HG03097 (cell line): ENCODE data around the gene JARID2.

ENCODE experiments used
- ATAC-seq: cut with Tn5 transposase; IDR thresholded peaks from one replicate; pipeline ENCODE4 v1.9.1; 2021; ENCODE audit not compliant: unreplicated experiment, low FRiP score

The JARID2 gene

DNA sequence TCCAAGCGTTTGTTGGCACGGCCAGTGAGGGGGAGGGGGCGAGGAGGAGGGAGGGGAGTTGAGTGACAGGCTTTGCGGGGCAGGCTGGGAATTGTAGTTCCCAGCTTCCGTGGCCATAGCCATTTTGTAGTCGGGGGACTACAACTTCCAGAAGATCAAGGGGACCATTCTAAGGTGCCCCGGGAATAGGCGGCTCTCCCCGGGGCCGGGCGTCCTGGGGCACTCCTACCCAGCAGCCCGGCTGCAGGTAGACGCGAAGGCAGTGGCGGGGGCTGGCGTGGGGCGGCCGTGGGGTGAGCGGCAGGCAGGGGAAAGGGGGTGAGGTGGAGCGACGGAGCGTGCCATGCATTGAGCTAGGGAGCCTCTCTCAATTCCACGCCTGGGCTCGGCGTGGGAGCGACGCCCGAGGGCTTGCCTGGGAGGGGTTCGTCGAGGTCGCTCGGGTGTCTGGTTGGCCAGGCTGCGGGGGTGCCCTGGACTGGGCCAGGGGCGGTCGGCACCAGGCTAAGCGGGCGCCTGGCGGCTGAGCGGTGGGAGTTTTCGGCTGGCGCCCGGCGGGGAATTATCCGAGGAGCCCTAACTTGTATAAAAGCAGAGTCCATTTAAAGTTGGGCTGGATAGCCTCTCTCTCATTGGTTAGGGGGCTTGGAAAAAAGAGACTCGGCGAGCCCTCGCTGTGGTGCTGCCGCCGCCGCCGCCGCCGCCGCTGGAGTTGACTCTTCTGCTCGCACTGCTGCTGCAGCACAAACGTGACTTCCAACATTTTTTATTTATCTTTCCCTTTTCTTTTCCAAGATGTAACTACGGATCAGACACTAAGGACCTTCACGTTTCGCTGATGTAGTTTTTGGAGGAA is at the start of gene JARID2:
JARID2 (plus strand) TSS at position 709 of the 856 bp plus-strand sequence. CDS start 471 bp downstream, outside the sequence.
- ATAC-seq: peak; percentile 51

DNA sequence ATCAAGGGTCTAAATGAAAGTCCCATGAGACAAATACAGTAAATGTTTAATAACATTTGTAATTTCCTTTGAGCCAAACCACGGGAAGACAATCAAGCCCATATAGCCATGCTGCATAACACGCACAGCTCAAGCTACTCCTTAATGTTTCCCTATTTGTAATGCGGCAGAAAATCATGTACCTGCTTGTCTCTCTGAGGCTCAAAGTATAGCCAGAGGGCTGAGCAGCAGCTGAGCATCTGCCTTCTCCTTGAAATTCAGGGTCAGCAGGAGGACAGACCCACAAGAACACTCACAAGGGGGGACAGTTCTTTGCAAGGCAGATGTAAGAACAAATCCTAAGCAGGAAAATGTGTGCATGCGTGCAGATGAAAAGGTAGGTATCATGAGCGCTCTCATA is 45.8 kb upstream of the JARID2 start:
- ATAC-seq: no peak

DNA sequence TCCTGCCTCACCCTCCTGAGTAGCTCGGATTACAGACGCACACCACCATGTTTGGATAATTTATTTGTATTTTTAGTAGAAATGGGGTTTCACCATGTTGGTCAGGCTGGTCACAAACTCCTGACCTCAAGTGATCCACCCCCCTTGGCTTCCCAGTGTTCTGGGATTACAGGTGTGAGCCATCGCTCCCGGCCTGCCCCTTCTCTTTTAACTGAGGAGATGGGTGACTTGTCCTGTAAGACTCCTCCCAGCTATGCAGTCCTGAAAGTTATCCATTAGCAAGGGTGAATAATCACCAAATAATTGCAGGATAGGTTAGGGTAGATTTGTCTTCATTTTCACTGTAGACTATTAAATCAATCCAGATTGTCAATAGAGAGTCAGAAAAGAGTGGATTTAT is 40.5 kb upstream of the JARID2 start:
- no peak for ATAC-seq

DNA sequence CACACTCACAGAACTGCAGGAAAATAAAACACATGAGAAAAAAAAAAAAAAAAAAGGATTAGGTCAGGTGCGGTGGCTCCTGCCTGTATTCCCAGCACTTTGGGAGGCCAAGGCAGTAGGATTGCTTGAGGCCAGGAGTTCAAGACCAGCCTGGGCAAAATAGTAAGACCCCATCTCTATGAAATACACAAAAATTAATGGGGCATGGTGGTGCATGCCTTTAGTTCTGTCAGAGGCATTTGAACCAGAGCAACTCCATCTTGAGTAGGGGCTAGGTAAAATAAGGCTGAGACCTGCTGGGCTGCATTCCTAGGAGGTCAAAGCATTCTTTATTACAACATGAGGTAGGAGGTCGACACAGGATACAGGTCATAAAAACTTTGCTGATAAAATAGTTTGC is 39.0 kb upstream of the JARID2 start:
- no peak for ATAC-seq

DNA sequence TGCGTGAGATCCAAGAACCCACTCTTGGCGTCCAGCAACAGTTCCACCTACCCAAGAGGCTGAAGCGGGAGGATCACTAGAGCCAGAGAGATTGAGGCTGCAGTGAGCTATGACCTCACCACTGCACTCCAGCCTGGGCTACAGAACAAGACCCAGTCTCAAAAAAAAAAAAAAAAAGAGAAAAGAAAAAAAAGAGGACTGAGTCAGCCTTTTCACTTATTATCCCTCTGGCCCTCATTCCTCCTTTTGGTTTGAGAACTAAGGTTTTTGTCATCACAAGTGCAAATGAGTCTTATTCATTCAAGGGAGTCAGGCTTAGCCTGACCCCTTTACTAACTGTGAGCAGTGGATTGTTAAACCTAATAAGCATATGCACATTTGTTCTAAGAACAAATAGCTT is 37.9 kb upstream of the JARID2 start:
- no peak for ATAC-seq

DNA sequence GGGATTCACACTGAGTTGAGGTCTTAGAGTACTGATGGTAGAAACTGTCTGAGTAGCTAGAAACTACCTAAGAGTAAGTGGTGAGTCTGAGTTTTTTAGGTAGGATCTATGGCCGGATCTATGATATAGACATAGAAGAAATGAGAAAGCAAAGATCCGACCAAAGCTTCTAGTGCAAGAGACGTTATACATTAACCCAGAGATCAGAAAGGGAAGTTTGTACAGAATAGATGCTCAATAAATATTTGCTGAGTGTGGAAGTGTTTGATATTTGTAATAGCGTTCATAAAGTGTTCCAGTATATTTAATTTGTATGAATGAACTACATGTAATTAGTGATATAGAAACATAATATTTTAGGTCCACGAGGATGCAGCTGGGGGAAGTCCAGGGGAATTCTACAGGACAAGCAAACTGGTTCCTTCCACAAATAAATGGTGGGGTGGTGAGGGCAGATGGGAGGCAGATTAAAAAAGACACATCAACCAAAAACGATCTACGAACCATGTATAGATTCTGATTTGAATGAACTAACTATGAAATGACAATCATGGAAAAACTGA is 31.9 kb upstream of the JARID2 start:
- ATAC-seq: no peak

DNA sequence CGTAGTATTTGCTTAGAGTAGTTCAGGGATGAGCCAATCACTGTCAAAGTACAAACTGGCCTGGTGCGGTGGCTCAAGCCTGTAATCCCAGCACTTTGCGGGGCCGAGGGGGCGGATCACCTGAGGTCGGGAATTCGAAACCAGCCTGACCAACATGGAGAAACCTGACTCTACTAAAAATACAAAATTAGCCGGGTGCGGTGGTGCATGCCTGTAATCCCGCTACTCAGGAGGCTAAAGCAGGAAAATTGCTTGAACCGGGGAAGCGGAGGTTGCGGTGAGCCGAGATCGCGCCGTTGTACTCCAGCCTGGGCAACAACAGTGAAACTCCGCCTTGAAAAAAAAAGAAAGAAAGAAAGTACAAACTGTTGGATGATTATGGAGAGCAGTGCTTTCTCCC is 27.5 kb upstream of the JARID2 start:
- no peak for ATAC-seq

DNA sequence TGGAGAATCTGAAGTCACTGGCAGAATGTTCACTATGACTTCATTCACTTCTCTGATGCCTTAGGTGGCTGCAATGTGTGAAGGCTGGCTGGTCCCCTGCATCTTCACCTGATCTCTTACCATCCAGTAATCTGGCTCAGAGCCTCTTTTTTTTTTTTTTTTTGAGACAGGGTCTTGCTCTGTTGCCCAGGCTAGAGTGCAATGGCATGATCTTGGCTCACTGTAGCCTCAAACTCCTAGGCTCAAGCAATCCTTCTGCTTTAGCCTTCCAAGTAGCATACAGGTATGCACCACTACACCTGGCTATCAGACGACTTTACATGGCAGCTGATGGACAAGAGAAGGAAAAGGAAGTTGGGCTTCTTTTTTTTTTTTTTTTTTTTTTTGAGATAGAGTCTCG is 25.8 kb upstream of the JARID2 start:
- ATAC-seq: no peak

DNA sequence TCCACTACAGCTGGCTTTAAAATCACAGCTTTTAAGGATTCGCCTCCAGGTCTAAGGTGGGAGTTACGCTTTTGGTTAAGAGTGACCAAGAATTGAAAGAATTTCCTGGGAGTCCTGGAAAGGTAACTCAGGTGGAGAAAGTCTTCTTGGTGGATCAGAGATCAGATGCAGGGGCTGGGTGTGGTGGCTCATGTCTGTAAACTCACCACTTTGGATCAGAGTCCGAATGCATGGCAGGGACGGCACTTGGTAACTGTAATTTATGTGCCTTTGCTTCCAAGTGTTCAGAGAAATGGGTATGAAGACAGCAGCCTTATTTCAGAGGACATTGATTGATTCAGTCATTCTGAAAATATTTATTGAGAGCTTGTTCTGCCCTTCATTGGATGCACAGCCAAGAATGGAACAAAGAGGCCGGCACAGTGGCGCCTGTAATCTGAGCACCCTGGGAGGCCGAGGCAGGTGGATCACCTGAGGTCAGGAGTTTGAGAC is 18.0 kb upstream of the JARID2 start:
- no peak for ATAC-seq

DNA sequence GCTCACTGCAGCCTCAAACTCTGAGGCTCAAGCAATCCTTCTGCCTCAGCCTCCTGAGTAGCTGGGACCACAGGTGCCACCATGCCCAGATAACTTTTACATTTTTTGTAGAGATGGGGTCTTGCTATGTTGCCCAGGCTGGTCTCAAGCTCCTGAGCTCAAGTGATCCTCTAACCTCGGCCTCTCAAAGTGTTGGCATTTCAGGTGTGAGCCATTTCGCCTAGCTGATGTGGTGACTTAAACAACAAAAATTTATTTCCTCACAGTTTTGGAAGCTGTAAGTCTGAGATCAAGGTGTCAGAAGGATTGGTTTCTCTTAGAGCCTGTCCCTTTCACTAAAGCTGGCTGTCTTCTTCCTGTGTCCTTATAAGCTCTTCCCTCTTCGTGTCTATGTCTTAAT is 15.0 kb upstream of the JARID2 start:
- no peak for ATAC-seq

DNA sequence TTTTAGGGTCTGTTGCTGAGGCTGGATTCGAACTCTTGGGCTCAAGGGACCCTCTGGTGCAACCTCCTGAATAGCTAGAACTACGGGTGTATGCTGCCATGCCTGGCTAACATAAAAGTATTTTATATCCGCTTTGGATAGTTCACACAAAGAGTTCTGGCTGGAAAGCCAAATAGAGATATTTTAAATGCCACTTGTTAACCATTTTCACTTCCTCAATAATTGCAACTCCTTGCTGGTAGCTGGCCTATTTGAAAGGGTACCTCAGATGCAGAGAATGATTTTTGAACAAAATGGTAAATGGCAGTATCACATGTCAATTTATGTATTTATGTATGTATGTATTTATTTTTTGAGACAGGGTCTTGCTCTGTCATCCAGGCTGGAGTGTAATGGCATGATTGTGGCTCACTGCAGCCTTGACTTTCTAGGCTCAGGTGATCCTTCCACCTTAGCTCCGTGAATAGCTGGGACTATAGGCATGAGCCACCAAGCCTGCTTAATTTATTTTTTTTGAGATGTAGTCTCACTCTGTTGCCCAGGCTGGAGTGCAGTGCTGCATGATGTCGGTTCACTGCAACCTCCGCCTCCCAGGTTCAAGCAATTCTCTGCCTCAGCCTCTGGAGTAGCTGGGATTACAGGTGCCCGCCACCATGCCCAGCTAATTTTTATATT is 12.9 kb upstream of the JARID2 start:
- no peak for ATAC-seq

DNA sequence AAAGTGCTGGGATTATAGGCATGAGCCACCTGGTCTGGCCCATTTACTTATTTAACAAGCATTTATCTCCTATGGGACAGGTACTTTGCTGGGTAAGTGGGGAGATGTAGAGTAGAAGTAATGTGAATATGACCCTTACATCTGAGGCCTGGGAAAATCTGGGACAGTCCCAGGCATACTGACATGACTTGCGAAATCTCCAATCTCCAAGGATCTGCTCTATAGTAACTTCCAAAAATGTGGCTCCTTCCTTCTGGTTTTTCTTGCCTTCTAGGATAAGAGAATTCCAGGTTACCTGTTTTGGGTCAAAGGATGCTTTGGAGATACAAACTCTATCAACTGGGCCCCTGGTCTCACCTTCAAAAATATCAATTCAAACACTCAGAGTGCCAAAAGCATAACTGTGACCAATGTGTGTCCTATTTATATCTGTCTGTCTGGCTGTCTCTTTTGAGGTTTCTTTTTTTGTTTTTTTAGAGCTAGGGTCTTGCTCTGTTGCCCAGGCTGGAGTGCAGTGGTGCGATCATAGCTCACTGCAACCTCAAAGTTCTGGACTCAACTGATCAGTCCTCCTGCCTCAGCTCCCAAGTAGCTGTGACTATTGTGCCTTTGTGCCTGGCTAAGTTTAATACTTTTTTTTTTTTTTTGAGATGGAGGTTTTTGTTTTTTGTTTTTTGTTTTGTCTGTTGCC is 11.7 kb upstream of the JARID2 start:
- no peak for ATAC-seq

DNA sequence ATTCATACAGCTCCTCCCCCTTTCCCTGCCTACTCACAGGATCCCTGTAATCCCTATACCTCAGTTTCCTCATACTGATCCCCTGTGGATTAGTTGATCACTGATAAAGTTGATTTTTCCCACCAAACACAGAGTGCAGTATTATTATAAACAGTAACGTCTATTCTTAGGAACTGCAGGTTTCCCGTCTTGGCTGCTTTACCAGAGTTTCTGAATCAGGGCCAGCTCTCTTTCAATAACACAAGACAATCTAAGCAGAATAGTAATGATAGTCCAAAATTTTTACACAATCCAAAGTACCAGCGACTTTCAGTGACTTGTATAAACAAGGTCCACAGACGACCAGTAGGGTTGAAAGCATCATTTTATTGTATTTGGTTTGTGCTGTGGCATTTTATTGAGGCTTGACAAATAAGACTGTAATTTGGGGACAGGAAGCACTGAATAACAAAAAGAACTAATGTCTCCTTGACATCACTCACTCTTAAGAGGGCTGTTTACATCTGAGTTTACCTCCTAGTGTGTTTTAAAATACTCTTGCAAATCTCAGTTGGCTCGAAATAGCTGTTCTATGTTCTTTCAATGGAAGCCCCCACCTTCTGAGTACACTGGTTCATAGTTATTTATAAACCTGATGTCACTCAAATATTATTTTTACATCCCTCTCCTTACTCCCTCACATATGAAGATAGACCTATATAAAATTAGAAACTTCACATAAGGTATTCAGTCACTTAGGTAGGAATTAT is 6.1 kb upstream of the JARID2 start:
- no peak for ATAC-seq

DNA sequence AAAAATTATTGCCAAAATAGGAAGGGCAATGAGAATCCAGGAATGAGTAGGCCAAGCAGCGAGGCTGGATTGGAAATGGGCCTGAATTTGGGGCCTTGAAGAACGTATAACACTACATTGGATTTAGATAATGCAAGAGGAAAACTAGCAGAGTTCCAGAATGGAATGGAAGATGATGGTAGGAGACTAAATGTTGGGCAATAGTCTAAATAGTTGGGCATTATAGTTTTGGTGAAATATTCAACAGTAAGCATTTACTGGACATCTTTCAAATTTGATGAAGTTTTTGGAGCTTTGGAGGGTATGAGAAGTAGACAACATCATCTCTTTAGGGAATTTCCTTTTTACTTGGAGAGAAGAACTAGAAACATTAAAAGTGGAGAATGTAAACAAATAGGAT is 3.4 kb upstream of the JARID2 start:
- ATAC-seq: no peak

DNA sequence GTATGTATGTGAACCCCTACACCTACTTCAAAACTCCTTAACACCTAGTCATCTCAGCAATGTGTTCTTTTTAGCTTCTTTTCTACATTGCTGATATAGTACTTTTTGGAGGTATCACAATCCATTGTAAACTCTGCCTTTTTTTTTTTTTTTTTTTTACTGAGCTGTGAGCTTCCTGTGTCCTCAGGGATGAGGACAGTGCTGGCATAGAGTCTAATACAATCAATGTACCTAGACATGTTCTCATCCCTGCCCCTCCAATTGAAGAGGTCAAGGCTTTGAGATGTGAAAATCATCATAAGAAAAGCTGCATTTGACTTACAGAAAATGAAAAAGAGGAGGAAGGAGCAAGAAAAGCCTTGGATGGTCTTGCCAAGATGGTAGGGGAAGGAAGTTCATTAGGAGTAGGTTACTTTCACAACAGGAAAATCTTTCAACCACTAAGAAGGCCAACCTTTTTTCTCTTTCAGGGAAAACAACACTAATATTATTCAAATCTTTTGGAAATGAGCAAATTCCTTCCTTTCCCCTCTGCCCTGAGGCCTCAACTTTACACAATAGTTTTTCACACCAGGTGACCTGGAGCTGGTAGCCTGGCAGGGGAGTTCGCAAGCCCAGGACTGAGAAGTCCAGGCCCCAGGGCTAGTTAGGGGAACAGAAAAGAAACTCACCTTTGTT is 2.8 kb upstream of the JARID2 start:
- ATAC-seq: no peak

DNA sequence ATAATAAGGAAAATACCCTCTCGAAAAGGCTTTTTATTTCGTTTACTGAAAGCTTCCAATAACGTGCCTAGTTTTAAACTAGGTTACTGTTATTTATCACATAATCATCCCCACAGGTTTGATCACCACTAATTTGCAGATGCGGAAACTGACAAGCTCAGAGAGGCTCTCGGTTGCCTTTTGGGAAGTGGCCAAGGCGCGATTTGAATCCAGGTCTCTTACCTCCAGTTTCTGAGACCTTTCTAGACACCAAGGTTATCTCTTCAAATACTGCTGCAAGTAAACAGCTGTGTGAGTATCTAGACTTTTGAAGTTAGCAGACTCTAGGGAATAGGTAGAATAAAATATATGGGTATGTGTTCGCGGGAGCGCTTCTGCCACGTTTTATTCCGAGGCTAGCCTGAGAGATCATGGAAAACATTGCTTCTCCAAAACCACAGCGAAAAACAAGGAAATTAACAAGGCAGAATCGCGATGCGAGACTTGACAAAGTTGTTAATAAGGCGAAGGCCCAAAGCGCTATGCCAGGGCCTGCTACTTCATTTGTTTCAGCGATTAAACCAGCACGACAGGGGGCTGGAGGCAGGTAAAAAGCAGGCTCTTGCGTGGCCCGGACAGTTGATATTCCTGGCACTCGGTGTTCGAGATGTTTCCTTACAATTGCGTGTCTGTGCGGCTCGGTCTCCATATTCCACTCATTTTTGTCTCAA is 1.8 kb upstream of the JARID2 start:
- ATAC-seq: no peak

DNA sequence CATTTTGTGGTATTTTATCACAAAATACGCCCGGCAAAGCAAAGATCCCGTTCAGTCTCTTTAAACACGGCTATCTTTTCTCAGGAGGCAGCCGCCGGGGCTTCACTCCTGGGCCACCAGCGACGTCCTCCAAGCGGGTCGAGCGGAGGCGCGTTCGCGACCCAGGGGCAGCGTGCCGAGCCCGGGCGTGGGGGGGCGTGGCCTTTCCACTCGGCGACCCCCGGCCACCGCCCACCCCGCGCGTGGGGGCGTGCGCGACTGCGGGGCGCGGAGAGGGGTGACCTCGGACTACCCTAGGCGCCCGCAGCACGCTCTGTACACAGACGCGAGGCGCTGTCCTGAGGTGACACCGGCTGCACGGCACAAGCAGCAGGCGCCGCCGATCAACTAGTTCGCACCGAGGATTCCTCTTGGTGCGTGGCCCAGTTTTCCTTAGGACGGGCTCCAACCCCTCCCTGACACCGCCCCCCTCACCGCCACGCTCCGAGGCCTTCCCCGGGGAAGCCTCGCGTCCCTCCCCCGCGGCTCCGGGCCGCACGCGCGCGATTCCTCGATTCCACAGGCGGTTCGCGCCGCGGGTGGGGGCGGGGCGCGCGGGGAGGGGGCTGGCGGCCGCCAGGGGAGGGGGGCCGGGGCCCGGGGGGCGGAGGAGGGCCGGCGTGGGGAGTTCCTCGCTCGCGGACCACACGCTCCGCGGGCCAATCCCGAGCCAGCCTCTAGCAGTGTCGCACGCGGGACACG is 1.1 kb upstream of the JARID2 start:
- ATAC-seq: no peak

DNA sequence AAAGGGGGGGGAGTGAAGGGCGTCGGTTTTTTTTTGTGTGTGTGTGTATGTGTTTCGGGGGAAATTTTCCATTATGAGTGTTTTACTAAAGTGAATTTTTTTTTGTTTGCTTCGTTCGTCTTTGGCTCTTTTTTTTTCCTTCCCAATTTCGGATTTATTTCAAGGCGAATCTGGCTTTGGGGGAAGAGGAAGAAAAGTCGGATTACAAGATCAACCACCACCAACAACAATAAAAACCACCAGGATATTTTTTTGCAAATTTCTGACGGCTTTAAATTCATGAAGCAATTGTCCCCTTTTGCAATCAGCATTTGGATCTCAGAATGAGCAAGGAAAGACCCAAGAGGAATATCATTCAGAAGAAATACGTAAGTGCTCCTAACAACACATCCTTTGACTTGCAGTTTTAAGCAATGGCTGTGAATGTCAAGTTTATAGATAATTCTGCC is 372 bp downstream of the JARID2 start:
- ATAC-seq: no peak
